Esophagus (tissue), 2 donors: ENCODE results near the gene ELL3. TPM values are rescaled to one million over a fixed set of nuclear protein-coding genes. Genes with fewer than 3 reads are reported as not detected.
A peak's percentile ranks its signal among the peaks of the same experiment; 100 is the strongest.
"Not testable (repeated sequence)": the region's sequence is repeated elsewhere in the genome, so short reads cannot be mapped to it uniquely, and the experiment has no call there.

Source experiments
- H3K27ac ChIP-seq, 2 donors: one replicate each; pipeline ENCODE4 v1.5.1; 2013; ENCODE audit warnings: low read depth in 2 of 2, mild to moderate bottlenecking in 2 of 2, inconsistent platforms in 1 of 2, low read length in 1 of 2, moderate library complexity in 1 of 2
- H3K27me3 ChIP-seq, 2 donors: one replicate each; pipeline ENCODE4 v1.6.1; 2013; ENCODE audit warnings: low read length in 2 of 2, control low read depth in 1 of 2, mild to moderate bottlenecking in 1 of 2; ENCODE audit not compliant: insufficient read depth in 2 of 2, control insufficient read depth in 1 of 2
- H3K36me3 ChIP-seq, 2 donors: one replicate each; pipeline ENCODE4 v1.6.1; 2013; ENCODE audit warnings: low read length in 1 of 2; ENCODE audit not compliant: control insufficient read depth in 2 of 2, insufficient read depth in 2 of 2
- H3K4me1 ChIP-seq, 2 donors: one replicate each; pipeline ENCODE4 v1.6.1; 2013; ENCODE audit warnings: low read length in 1 of 2; ENCODE audit not compliant: control insufficient read depth in 2 of 2, insufficient read depth in 2 of 2
- H3K4me3 ChIP-seq, 2 donors: one replicate each; pipeline ENCODE4 v1.5.1; 2013; ENCODE audit warnings: low read length in 2 of 2, mild to moderate bottlenecking in 2 of 2, low read depth in 1 of 2, moderate library complexity in 1 of 2
- H3K9me3 ChIP-seq, 2 donors: one replicate each; pipeline ENCODE4 v1.6.1; 2013; ENCODE audit warnings: mild to moderate bottlenecking in 2 of 2, low read depth in 1 of 2, low read length in 1 of 2, moderate library complexity in 1 of 2; ENCODE audit not compliant: control insufficient read depth in 2 of 2, insufficient read depth in 1 of 2
- WGBS, 2 donors: extraction: QIAGEN DNeasy Blood & Tissue Kit; methylation state at CpG; one replicate each; pipeline ENCODE4 v1.1.7; 2013; 5-methylcytosine and 5-hydroxymethylcytosine counted together
- polyA plus RNA-seq, 2 donors: library from polyadenylated mRNA; stranded (reverse); fragments of 200-250 nt; gene quantifications; one replicate each; pipeline ENCODE4 v1.2.3, GENCODE V29; 2013
- donor health status: healthy with polysubstance abuse.
- donor health status: Bipolar disorder and iron deficiency.

ELL3 gene, protein sequence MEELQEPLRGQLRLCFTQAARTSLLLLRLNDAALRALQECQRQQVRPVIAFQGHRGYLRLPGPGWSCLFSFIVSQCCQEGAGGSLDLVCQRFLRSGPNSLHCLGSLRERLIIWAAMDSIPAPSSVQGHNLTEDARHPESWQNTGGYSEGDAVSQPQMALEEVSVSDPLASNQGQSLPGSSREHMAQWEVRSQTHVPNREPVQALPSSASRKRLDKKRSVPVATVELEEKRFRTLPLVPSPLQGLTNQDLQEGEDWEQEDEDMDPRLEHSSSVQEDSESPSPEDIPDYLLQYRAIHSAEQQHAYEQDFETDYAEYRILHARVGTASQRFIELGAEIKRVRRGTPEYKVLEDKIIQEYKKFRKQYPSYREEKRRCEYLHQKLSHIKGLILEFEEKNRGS
- 10 to 100 TPM; 14.5 to 15.5 TPM for polyA plus RNA-seq

DNA sequence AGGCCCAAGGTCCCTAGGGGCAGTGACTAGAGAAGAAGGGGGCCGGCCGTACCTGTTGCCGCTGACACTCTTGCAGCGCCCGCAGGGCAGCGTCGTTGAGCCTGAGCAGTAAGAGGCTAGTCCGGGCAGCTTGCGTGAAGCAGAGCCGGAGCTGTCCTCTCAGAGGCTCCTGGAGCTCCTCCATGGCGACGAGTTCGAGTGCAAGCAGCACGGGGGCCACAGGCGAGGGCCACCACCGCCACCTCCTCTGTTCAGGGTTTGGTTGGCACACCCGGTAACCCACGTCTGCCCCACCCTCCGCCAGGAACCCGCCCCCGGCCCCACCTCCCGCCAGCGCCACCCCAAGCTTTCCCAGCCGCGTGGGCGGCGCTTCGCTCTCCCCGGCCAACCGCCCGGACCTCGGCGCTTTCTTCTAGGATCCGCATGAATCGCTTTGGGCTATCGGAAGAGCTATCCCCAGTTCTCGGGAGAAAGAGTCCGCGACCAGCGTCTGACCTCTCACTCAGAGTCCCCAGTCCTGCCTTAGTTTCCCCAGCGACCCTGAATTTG, at the start of gene ELL3:
ELL3 (minus strand) TSS at position 249 of the 549 bp plus-strand sequence; CDS start at position 184, 65 bp downstream.
- Histone ChIP-seq H3K4me3 (peak within 1 kb of the TSS; percentile 69 to 75), H3K27ac (peak within 1 kb of the TSS; percentile 95 to 97), H3K4me1 (peaks cover 0 to 11% of the 10 kb centered on the region in 2 donors), H3K36me3 (no peaks in the 10 kb centered on the region), H3K27me3 (no peaks in the 10 kb centered on the region), H3K9me3 (no peaks in the 10 kb centered on the region)
- WGBS, 2 donors = 1% methylated on average over 41 of the region's 41 CpGs

DNA sequence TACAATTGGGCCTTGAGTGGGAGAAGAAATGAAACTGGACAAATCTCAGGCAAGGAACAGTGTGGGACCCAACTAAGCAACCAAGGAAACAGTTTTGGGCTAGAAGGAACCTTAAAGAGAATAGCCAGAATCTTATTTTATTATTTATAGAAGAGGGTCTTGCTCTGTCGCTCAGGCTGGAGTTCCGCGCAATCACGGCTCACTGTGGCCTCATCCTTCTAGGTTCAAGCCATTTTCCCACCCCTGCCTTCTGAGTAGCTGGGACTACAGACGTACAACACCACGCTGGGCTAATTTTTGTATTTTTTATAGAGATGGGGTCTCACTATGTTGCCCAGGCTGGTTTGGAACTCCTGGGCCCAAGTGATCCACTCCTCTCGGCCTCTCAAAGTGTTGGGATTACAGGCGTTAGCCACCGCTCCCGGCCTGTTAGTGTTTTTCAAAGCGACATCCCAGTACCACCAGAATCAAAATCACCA, 49.3 kb upstream of the ELL3 start:
- whole genome bisulfite sequencing, 2 donors = 95 to 98% methylated on average over 11 of the region's 11 CpGs
- no peak overlapping the region for H3K27ac ChIP-seq
- no peaks in the 10 kb centered on the region for H3K36me3 ChIP-seq
- H3K4me3 ChIP-seq = peak overlapping the region in 1 of 2 donors; percentile 63
- H3K9me3 ChIP-seq = no peaks in the 10 kb centered on the region
- no peaks in the 10 kb centered on the region for H3K27me3 ChIP-seq
- peaks cover 0 to 2% of the 10 kb centered on the region in 2 donors for H3K4me1 ChIP-seq

DNA sequence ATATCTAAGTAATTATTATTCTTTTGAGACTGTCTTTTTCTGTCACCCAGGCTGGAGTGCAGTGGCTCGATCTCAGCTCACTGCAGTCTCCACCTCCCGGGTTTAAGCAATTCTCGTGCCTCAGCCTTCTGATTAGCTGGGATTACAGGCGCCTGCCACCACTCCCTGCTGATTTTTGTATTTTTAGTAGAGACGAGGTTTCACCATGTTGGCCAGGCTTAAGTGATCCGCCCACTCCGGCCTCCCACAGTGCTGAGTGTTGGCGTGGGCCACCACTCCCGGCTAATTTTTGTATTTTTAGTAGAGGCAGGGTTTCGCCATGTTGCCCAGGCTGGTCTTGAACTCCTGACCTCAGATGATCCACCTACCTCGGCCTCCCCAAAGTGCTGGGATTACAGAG, 48.5 kb upstream of the ELL3 start:
- WGBS, 2 donors = 95 to 96% methylated on average over 11 of the region's 11 CpGs
- not testable (repeated sequence) for H3K9me3 ChIP-seq, H3K4me1 ChIP-seq, H3K4me3 ChIP-seq, H3K27me3 ChIP-seq, H3K36me3 ChIP-seq, H3K27ac ChIP-seq

DNA sequence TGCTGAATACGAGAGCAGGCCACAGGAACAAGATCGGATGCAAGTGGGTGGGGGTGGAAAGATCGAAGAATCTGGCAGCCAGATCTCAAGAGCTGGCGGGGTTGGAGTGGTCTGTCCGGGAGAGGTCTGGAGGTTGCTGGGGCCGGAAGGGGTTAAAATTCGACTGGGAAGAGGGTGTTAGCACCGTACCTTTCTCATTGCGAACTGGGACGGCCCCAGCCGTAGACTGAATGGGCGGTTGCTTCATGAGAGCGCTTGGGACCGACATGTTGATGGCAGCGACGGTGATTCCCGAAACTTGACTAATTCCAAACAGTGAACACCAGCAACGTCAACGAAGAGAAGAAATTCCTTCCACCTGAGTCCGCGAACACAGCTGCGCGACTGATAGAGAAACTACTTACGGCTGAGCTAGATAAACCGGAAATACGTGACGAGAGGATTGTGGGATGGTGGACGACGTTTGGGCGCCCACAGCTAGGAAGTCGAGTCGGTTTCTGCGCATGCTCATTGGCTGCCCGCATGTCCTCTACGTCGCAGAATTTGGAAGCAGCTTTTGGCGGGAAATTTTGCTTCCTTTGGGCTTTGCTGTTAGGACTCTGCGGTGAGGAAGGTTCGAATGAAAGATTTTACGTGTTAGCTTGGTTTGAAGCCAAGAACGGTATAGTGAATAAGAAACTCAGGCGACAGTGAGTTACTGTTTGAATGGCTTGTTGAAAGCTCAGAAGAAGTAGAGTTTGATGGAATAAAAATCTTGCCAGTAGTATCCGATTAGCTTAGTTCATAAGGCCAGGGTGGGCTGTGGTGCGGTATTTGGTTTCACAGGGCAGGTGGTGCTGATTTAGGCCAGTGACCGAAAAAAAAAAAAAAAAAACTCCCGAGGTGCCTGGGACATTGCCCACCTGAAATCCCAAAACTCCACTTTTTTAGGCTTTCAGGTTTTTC, 47.8 kb upstream of the ELL3 start, which contains the start of gene MFAP1:
MFAP1 (minus strand) TSS at position 389 of the 945 bp plus-strand sequence; CDS start at position 268, 121 bp downstream.
- peaks cover 0 to 2% of the 10 kb centered on the region in 2 donors for H3K4me1 ChIP-seq
- peak within 1 kb of the TSS; percentile 89 to 99 for H3K27ac ChIP-seq
- WGBS, 2 donors = 7% methylated on average over 46 of the region's 46 CpGs
- no peaks in the 10 kb centered on the region for H3K36me3 ChIP-seq
- H3K27me3 ChIP-seq = no peaks in the 10 kb centered on the region
- no peaks in the 10 kb centered on the region for H3K9me3 ChIP-seq
- peak within 1 kb of the TSS; percentile 78 to 93 for H3K4me3 ChIP-seq

DNA sequence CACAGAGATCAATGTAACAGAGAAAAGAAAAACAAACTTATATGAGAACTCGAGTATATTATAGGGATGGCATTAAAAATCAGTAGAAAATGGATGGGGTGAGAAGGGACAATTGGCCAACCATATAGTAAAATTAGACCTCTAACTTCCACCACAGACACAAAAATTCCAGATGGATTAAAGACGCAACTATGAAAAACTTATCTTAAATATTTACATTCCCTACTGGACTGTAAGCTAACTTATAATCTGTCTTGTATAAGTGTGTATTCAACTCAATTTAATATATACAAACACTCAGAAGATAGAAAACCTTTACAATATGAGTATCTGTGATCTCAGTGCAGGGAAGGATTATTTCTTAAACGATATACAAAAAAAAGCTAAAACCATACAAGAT, 44.7 kb upstream of the ELL3 start:
- WGBS, 2 donors = 54 to 61% methylated on average over 3 of the region's 3 CpGs
- no peaks in the 10 kb centered on the region for H3K9me3 ChIP-seq
- peaks cover 0 to 2% of the 10 kb centered on the region in 2 donors for H3K4me1 ChIP-seq
- H3K27ac ChIP-seq = no peak overlapping the region
- no peaks in the 10 kb centered on the region for H3K27me3 ChIP-seq
- peaks cover 0 to 2% of the 10 kb centered on the region in 2 donors for H3K36me3 ChIP-seq
- no peak overlapping the region for H3K4me3 ChIP-seq

DNA sequence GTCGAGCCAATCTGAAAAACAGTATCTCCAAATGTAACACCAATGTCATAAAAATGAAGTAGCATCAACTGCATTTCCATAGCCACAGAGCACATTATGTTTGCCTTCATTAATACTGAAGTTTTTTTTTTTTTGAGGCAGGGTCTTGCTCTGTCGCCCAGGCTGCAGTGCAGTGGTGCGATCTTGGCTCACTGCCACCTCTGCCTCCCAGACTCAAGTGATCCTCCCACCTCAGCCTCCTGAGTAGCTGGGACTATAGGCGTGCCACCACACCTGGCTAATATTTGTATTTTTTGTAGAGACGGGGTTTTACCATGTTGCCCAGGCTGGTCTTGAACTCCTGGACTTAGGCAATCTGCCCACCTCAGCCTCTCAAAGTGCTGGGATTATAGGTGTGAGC, 38.3 kb upstream of the ELL3 start:
- peaks cover 14 to 22% of the 10 kb centered on the region in 2 donors for H3K36me3 ChIP-seq
- H3K4me1 ChIP-seq, H3K4me3 ChIP-seq, H3K27ac ChIP-seq, H3K27me3 ChIP-seq, H3K9me3 ChIP-seq: not testable (repeated sequence)
- WGBS, 2 donors = 94 to 99% methylated on average over 5 of the region's 5 CpGs

DNA sequence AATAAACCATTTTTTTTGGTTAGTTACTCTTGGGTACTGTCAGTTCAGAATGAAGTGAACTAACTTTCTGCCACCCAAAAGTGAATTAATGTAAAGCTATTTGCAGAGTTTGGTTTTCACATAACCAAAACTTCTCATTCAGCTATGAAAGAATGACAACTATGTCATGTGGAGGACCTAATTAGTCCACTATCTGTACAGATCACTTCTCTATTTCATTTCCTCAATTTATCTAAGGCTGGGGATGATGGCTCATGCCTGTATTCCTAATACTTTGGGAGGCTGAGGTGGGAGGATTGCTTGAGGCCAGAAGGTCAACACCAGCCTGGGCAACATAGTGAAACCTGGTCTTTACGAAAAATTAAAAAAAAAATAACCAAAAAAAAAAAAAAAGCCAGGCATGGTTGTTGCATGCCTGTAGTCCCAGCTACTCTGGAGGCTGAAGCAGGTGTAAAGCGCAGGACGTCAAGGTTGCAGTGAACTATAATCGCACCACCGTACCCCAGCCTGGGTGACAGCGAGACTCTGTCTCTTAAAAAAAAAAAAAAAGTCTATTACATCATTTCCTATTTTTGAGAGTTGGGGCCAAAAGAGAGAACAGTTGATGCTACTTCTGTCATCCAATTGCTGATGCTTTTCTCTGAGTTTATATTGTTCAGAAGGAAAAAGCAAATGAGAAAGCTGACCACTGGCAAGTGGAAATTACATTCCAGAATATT, 32.4 kb upstream of the ELL3 start:
- Histone ChIP-seq H3K27ac (no peak overlapping the region), H3K4me3 (no peak overlapping the region), H3K9me3 (no peaks in the 10 kb centered on the region), H3K4me1 (no peaks in the 10 kb centered on the region), H3K27me3 (no peaks in the 10 kb centered on the region), H3K36me3 (peaks cover 17 to 20% of the 10 kb centered on the region in 2 donors)
- WGBS, 2 donors = 89 to 90% methylated on average over 6 of the region's 6 CpGs

DNA sequence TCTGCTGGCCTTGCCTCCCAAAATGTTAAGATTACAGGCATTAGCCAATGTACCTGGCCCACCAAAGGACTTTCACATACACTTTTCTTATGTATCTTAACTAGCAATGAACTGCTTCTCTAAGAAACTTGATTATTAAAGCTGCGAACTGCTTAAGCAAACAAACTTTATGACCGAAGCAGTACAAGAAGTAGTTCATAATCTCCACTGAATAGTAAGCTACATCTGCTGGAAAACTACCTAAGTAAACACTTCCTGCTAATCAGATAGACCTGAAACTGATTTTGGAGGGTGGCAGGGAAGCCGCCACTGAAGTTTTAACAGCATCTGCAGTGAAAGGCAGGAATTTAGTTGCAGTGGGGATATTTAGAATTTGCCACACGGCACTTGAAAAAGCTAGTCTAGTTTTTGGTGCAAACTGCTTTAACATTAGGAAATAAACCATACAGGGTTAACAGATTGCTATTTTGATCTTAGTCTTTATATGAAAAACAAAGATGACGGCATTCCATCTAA, 31.7 kb upstream of the ELL3 start:
- 86 to 94% methylated on average over 5 of the region's 5 CpGs for WGBS, 2 donors
- Histone ChIP-seq H3K27me3 (no peaks in the 10 kb centered on the region), H3K27ac (no peak overlapping the region), H3K36me3 (peaks cover 17 to 20% of the 10 kb centered on the region in 2 donors), H3K9me3 (no peaks in the 10 kb centered on the region), H3K4me3 (no peak overlapping the region), H3K4me1 (no peaks in the 10 kb centered on the region)
